GM18508 (cell line): Measurements from ENCODE around the gene BOLA3.
"Not testable (repeated sequence)": the region's sequence is repeated elsewhere in the genome, so short reads cannot be mapped to it uniquely, and the experiment has no call there.

ENCODE experiments used
- ATAC-seq: cut with Tn5 transposase; IDR thresholded peaks from one replicate; pipeline ENCODE4 v1.9.1; 2021; ENCODE audit warnings: moderate number of reproducible peaks; ENCODE audit not compliant: insufficient read depth, unreplicated experiment

Gene BOLA3

DNA sequence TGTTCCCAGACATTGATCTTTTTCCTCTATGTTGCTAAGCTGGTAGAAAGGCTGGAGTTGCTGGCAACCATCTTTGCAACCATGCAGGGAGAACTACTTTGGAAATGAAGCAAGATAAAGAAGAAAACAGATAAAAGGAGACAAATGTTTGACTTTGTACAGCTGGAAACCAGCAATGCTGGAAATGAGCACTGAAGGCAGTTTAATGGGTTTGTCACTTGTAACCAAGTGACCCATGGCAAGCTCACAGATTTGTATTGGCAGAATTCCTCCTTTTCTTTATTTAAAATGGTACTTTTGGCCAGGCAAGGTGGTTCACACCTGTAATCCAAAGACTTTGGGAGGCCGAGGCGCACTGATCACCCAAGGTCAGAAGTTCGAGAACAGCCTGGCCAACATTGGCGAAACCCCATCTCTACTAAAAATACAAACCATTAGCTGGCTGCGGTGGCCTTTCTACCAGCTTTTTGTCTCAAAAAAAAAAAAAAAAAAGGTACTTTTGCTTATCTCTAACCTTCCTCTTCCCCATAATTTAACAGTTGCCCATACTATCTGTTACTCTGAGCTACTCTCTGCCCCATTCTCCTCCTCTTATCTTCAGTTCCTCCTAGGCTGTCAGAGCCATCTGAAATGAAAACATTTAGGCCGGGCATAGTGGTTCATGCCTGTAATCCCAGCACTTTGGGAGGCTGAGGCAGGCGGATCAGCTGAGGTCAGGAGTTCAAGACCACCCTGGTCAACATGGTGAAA is 2.0 kb upstream of the BOLA3 start:
- no peak for ATAC-seq

DNA sequence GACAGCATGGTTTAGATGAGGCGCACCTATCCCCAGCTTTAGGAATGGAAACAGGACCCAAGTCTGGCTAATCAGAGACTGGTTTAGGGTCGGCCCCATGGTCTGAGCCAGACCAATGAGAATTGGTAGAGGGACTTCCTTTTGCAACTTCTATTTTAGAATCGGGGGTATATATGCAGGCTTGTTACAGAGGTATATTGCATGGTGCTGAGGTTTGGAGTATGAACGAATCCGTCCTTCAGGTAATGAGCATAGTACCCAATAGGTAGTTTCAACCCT is 1.5 kb upstream of the BOLA3 start:
- no peak for ATAC-seq

- ATAC-seq, result no peak
Observed at GRCh38 chr2:74148457-74149246, 940 bp upstream of the BOLA3 start.

GRCh38 chr2:74146929-74147726 is 584 bp downstream of the BOLA3 start:
- peak; percentile 16 for ATAC-seq

GRCh38 chr2:74142340-74142739 is 5.4 kb downstream of the BOLA3 start:
- no peak for ATAC-seq

GRCh38 chr2:74138600-74139323 is 8.9 kb downstream of the BOLA3 start:
- no peak for ATAC-seq

- no peak for ATAC-seq
Observed at GRCh38 chr2:74137651-74138599, 9.8 kb downstream of the BOLA3 start.

DNA sequence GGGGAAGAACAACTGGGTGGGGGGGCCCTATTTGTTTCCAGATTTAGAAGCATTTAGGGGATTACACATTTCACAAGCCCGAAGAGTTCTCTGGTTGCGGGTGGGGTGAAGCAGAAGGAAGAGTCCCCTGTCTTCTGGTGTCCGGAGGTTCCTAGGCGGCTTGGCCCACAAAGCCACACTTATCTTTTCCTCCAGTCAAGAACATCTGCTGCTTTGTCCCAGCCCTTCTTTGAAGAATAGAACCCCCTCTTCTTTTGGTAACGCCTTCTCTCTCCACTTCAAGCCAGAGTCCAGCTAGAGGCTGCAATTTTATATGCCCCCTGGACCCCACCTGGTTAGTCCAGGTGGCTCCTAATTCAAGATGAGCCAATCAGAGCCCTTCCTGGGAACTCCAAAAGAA is 15.8 kb downstream of the BOLA3 start:
- no peak for ATAC-seq

- no peak for ATAC-seq
Observed at GRCh38 chr2:74130211-74130995, 17.3 kb downstream of the BOLA3 start.

DNA sequence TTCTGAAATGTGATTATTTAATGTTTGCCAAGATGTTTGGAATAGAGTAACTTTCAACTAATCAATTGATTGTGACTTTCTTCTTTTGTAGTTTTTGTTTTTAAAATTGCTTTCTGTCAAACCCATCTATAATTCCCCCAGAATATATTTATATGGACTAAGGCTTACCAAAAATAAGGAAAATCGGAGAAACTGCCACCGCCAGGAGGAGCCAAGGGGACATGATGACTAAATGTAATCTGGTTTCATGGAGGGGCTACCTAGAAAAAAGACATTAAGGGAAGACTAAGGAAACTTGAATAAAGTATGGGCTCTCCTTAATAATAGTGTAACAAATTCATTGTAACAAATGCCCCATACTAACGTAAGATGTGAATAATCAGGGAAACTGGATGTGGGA is 19.5 kb downstream of the BOLA3 start:
- no peak for ATAC-seq

DNA sequence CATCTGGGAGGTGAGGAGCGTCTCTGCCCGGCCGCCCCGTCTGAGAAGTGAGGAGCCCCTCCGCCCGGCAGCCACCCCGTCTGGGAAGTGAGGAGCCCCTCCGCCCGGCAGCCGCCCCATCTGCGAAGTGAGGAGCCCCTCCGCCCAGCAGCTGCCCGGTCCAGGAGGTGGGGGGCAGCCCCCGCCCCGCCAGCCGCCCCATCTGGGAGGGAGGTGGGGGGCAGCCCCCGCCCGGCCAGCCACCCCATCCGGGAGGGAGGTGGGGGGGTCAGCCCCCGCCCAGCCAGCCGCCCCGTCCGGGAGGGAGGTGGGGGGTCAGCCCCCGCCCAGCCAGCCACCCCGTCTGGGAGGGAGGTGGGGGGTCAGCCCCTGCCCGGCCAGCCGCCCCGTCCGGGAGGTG is 23.8 kb downstream of the BOLA3 start:
- not testable (repeated sequence) for ATAC-seq

DNA sequence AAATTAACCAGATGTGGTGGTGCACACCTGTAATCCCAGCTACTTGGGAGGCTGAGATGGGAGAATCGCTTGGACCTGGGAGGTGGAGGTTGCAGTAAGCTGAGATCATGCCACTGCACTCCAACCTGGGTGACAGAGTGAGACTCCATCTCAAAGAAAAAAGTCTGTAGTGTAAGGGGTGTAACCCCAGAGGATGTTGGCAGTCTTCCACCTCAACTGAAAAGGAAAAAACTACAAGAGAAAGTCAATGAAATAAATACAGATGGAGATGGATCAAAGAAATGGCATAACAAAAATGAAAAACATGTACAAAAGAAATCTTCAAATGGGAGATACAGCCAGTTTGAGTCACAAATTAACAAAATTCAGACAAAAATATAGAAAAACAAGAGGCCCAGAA is 25.9 kb downstream of the BOLA3 start:
- not testable (repeated sequence) for ATAC-seq

DNA sequence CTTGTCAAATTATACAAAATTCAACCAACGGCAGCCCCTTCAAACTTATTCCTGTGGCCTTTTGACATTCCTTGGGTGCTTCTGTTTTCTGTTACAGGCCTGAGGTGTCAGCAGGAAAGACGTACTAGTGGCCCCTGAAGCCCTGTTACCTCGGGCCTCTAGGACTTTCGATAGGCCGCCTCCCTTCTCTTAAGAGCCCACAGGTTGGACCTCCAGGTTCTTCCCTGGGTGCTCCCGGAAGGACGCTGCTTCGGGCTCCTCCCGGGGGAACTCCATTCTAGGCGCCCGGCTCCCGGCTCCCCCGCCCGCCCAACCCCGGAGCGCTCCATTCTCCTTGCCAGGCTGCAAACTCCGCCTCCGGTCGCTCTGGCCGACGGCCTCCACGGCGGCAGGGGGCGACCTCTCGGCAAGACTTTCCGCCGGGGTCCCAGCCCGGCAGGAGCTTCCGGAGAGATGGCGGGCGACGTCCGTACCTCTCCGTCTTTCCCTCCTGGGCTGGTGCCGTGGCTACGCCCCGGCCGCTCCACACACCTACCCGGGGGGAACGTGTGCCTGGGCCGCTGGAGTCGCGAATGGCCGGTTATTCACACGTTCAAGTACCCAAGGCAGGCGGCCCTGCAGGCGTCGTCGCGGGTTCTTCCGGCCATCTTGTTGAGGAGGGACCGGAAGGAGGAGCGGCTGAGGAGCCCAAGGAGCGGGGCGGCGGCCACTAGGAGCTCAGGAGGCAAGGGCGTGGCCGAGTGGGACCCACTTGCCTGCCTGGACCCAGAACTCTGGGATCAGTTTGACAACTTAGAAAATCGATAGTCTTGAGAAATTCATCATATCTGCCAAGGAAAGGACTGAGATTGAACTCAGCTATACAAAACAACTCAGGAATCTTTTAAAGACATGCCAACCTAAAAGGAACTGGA is 27.5 kb downstream of the BOLA3 start:
- no peak for ATAC-seq

DNA sequence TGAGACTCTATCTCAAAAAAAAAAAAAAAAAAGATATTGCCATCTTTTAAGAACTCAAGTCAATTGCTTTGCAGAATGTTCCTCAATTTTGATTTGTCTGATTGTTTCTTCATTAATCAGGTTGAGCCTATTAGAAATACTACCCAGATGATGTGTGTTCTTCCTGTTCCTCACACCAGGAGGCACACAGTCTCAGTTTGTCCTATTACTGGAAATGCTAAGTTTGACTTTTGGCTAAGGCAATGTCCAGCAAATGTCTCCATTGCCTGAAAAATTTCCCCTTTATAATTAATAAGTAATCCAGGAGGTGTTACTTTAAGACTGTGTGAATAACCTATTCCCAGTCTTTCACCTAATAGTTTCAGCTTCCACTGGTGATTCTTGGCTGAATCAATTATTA is 28.4 kb downstream of the BOLA3 start:
- no peak for ATAC-seq

- ATAC-seq, result no peak
Observed at GRCh38 chr2:74111380-74111779, 36.3 kb downstream of the BOLA3 start.

- no peak for ATAC-seq
Observed at GRCh38 chr2:74110537-74110936, 37.2 kb downstream of the BOLA3 start.

GRCh38 chr2:74109551-74109950 is 38.2 kb downstream of the BOLA3 start:
- no peak for ATAC-seq

GRCh38 chr2:74107071-74107470 is 40.6 kb downstream of the BOLA3 start:
- ATAC-seq, result no peak
